ENCODE data around the gene AMPD1.

- TF ChIP-seq CTCF (conservative IDR thresholded peaks at IDR 0.05; ENCODE audit: low read depth, low read length): no peak
- no peak for TF ChIP-seq EZH2 (IDR thresholded peaks at IDR 0.05; ENCODE audit: borderline replicate concordance, low read depth, low read length, poor library complexity, severe bottlenecking)
Observed at GRCh38 chr1:114623364-114623763, 72.0 kb downstream of the AMPD1 start.
